Measurements from ENCODE around the gene SHH.

Gene SHH

DNA sequence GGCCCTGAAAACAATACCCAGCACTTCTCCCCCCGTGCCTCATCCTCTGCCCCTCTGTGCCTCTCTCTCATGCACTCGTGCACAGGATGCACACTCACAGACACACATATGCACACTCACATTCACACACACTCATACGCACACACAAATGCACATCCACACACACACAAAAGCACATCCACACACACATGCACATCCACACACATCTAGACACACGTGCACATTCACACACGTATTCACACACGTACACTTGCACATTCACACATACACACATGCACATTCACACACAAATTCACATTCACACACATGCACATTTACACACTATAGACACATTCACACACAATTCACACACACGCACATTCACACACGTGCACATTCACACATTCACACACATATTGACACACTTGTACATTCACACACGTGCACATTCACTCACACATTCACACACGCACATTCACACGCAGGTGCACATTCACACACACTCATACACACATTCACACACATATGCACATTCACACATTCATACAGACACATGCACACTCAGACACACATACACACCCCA lies 19.2 kb downstream of the SHH start:
- H3K27ac ChIP-seq: no peak overlapping the region
- no peaks in the 10 kb centered on the region for H3K27me3 ChIP-seq (replicated peaks)
- TF ChIP-seq CTCF (IDR thresholded peaks at IDR 0.05; ENCODE audit: low read depth, low read length, missing control alignments): no peak
- H3K4me3 ChIP-seq (ENCODE audit: low read depth, low read length): no peak overlapping the region
- no peak for DNase-seq
- in situ Hi-C loops (cut with HindIII; ENCODE audit: low pct_ligation_motif_present, low sequenced_read_pairs): no loop called here
- no peaks in the 10 kb centered on the region for H3K36me3 ChIP-seq (replicated peaks)

DNA sequence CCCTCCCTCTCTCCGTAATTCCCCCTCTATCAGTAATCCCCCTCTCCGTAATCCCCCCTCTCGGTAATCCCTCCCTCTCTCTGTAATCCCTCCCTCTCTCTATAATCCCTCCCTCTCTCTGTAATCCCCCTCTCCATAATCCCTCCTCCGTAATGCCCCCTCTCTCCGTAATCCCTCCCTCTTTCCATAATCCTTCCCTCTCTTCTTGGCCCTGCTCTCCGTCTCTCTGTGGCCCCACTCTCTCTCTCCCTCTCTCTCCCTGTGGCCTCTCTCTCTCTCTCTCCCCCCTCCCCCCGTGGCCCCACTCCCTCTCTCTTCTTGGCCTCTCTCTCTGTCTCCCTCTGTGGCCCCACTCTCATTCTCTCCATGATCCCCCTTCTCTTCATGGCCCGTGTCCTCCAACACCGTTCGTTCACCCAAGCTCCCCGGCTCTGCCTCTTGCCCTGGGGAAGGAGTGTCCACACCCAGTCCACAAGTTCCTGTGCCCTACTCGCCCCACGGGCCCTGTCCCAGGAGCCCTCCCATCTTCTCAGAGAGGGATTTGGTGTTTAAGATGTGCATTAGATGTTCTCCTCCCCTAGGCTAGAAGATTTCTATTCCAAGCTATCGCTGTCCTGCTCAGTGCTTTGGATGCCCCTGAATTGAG lies 19.8 kb downstream of the SHH start:
- Histone ChIP-seq H3K27me3 (replicated peaks) (no peaks in the 10 kb centered on the region), H3K4me3 (ENCODE audit: low read depth, low read length) (no peak overlapping the region), H3K27ac (no peak overlapping the region), H3K36me3 (replicated peaks) (no peaks in the 10 kb centered on the region)
- TF ChIP-seq CTCF (IDR thresholded peaks at IDR 0.05; ENCODE audit: low read depth, low read length, missing control alignments): no peak
- DNase-seq: no peak
- in situ Hi-C loops (cut with HindIII; ENCODE audit: low pct_ligation_motif_present, low sequenced_read_pairs): no loop called here

GRCh38 chr7:155791836-155792235 lies 20.4 kb downstream of the SHH start:
- Histone ChIP-seq H3K36me3 (replicated peaks) (no peaks in the 10 kb centered on the region), H3K27me3 (replicated peaks) (no peaks in the 10 kb centered on the region), H3K27ac (no peak overlapping the region), H3K4me3 (ENCODE audit: low read depth, low read length) (no peak overlapping the region)
- in situ Hi-C loops (cut with HindIII; ENCODE audit: low pct_ligation_motif_present, low sequenced_read_pairs): no loop called here
- no peak for TF ChIP-seq CTCF (IDR thresholded peaks at IDR 0.05; ENCODE audit: low read depth, low read length, missing control alignments)
- DNase-seq: no peak

DNA sequence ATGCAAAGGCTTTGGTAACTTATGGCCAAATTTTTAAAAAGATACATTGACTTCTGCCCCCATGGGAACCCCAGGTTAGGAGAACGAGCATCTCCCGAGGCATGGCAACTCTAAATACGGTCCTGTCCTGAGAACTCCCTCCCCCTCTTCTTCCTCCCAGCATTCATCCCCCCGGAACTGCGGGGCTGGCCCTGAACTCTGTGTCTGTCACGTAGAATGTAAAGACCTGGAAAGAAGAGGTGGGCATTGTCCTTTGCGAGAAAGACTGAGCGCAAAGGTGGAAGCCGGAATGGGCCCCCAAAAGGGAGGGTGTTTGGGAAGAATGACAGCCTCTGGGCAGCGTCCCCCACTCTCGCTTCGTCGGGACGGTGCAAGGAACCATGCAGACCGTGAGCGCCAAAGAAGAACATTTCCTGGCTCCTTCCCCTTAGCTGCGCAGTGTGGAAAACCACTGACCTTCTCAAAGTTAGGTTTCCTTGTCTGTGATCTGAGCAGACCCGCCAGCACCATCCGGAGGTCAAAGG lies 21.0 kb downstream of the SHH start:
- Histone ChIP-seq H3K36me3 (replicated peaks) (no peaks in the 10 kb centered on the region), H3K27ac (no peak overlapping the region), H3K27me3 (replicated peaks) (no peaks in the 10 kb centered on the region), H3K4me3 (ENCODE audit: low read depth, low read length) (no peak overlapping the region)
- DNase-seq: no peak
- in situ Hi-C loops (cut with HindIII; ENCODE audit: low pct_ligation_motif_present, low sequenced_read_pairs): no loop called here
- no peak for TF ChIP-seq CTCF (IDR thresholded peaks at IDR 0.05; ENCODE audit: low read depth, low read length, missing control alignments)

- H3K27me3 ChIP-seq (replicated peaks): no peaks in the 10 kb centered on the region
These were observed 21.6 kb downstream of the SHH start for GRCh38 chr7:155790666-155791065.

More at GRCh38 chr7:155790666-155791065, 21.6 kb downstream of the SHH start:
- H3K36me3 ChIP-seq (replicated peaks): no peaks in the 10 kb centered on the region
- no peak overlapping the region for H3K4me3 ChIP-seq (ENCODE audit: low read depth, low read length)
- no peak for TF ChIP-seq CTCF (IDR thresholded peaks at IDR 0.05; ENCODE audit: low read depth, low read length, missing control alignments)
- DNase-seq: no peak
- no peak overlapping the region for H3K27ac ChIP-seq
- in situ Hi-C loops (cut with HindIII; ENCODE audit: low pct_ligation_motif_present, low sequenced_read_pairs): no loop called here

All from brain microvascular endothelial cell (primary cell).